ENCODE results near the gene SORCS2. TPM values are rescaled to one million over a fixed set of nuclear protein-coding genes. Genes with fewer than 3 reads are reported as not detected.

Gene SORCS2
- total RNA-seq, 1 experiment from 2014 or later: 4.1 TPM

GRCh38 chr4:7739077-7739917, 547.0 kb downstream of the SORCS2 start:
- Histone ChIP-seq H3K9me3 (ENCODE audit: low read length) (no peaks in the 10 kb centered on the region), H3K27me3 (ENCODE audit: low read length) (no peaks in the 10 kb centered on the region), H3K36me3 (ENCODE audit: low read depth, low read length) (no peaks in the 10 kb centered on the region), H3F3A (ENCODE audit: low read length, unreplicated experiment) (no peaks in the 10 kb centered on the region), H2AFZ (ENCODE audit: low read length) (no peak overlapping the region), H3K27ac (ENCODE audit: low read length) (no peak overlapping the region), H3K9ac (ENCODE audit: low read length) (no peak overlapping the region), H4K20me1 (ENCODE audit: low read length) (no peaks in the 10 kb centered on the region), H3K4me3 (ENCODE audit: low read length) (no peak overlapping the region), H3K4me2 (ENCODE audit: low read length) (no peak overlapping the region), H3K4me1 (ENCODE audit: insufficient read depth, low read length) (no peaks in the 10 kb centered on the region), H3K9me2 (replicated peaks; ENCODE audit: low read length) (no peaks in the 10 kb centered on the region), H3K79me2 (ENCODE audit: low read length) (no peaks in the 10 kb centered on the region)
- no peak for ATAC-seq
- BruUV-seq (replicated peaks): no TSS peak
- ChIA-PET POLR2A (ENCODE audit: unreplicated experiment) (no interaction called here), CTCF (no interaction called here)
- DNase-seq: no peak
- intact Hi-C loops (cut with micrococcal nuclease): no loop called here
- TF ChIP-seq CTCF (conservative IDR thresholded peaks at IDR 0.05; ENCODE audit: low read depth, low read length) (no peak), EZH2 (IDR thresholded peaks at IDR 0.05; ENCODE audit: low read length, unreplicated experiment) (no peak), EZH2phosphoT487 (IDR thresholded peaks at IDR 0.05; ENCODE audit: borderline replicate concordance, low read length) (no peak)

- H3K27me3 ChIP-seq (ENCODE audit: low read length): no peaks in the 10 kb centered on the region
- no peak overlapping the region for H3K4me2 ChIP-seq (ENCODE audit: low read length)
- no peak overlapping the region for H2AFZ ChIP-seq (ENCODE audit: low read length)
- H3K9me3 ChIP-seq (ENCODE audit: low read length): no peaks in the 10 kb centered on the region
- DNase-seq (no peak), ATAC-seq (no peak)
- no peak overlapping the region for H3K9ac ChIP-seq (ENCODE audit: low read length)
- no TSS peak for BruUV-seq (replicated peaks)
- H3K36me3 ChIP-seq (ENCODE audit: low read depth, low read length): no peaks in the 10 kb centered on the region
- H3F3A ChIP-seq (ENCODE audit: low read length, unreplicated experiment): no peaks in the 10 kb centered on the region
- no peaks in the 10 kb centered on the region for H4K20me1 ChIP-seq (ENCODE audit: low read length)
- CTCF ChIA-PET: no interaction called here
- H3K9me2 ChIP-seq (replicated peaks; ENCODE audit: low read length): no peaks in the 10 kb centered on the region
- no peaks in the 10 kb centered on the region for H3K4me1 ChIP-seq (ENCODE audit: insufficient read depth, low read length)
- no peaks in the 10 kb centered on the region for H3K79me2 ChIP-seq (ENCODE audit: low read length)
- no peak overlapping the region for H3K4me3 ChIP-seq (ENCODE audit: low read length)
- POLR2A ChIA-PET (ENCODE audit: unreplicated experiment): no interaction called here
- TF ChIP-seq EZH2phosphoT487 (IDR thresholded peaks at IDR 0.05; ENCODE audit: borderline replicate concordance, low read length): no peak
- no peak for TF ChIP-seq CTCF (conservative IDR thresholded peaks at IDR 0.05; ENCODE audit: low read depth, low read length)
- no peak for TF ChIP-seq EZH2 (IDR thresholded peaks at IDR 0.05; ENCODE audit: low read length, unreplicated experiment)
- intact Hi-C loops (cut with micrococcal nuclease): no loop called here
- H3K27ac ChIP-seq (ENCODE audit: low read length): no peak overlapping the region
These were observed 547.9 kb downstream of the SORCS2 start for GRCh38 chr4:7739918-7740865.

Measured in PC-3 (cell line).